ENCODE data around the gene WDR70.
"Not testable (repeated sequence)": the region's sequence is repeated elsewhere in the genome, so short reads cannot be mapped to it uniquely, and the experiment has no call there.

WDR70 gene

GRCh38 chr5:37615184-37615583 lies 236.1 kb downstream of the WDR70 start:
- H3K79me2 ChIP-seq (ENCODE audit: insufficient read depth, low read length) = no peaks in the 10 kb centered on the region
- no peaks in the 10 kb centered on the region for H3K27me3 ChIP-seq (ENCODE audit: insufficient read depth, low read length, poor library complexity, severe bottlenecking)
- no peak overlapping the region for H3K9ac ChIP-seq (ENCODE audit: low read depth, low read length, poor library complexity, severe bottlenecking)
- no peak overlapping the region for H3K4me3 ChIP-seq (ENCODE audit: low read length, poor library complexity, severe bottlenecking)
- H2AFZ ChIP-seq (ENCODE audit: low read length) = no peak overlapping the region
- no peaks in the 10 kb centered on the region for H4K20me1 ChIP-seq (ENCODE audit: insufficient read depth, low read length, poor library complexity, severe bottlenecking)
- H3F3A ChIP-seq (ENCODE audit: low read depth) = no peaks in the 10 kb centered on the region
- TF ChIP-seq EZH2phosphoT487 (IDR thresholded peaks at IDR 0.05; ENCODE audit: borderline replicate concordance) = no peak
- TF ChIP-seq CTCF (conservative IDR thresholded peaks at IDR 0.05; ENCODE audit: low read length) = no peak
- no peaks in the 10 kb centered on the region for H3K9me3 ChIP-seq (ENCODE audit: insufficient read depth, low read depth, low read length)
- H3K4me1 ChIP-seq (ENCODE audit: insufficient read depth, low read length, poor library complexity, severe bottlenecking) = no peaks in the 10 kb centered on the region
- no peak overlapping the region for H3K4me2 ChIP-seq (ENCODE audit: low read depth, low read length, poor library complexity, severe bottlenecking)
- H3K36me3 ChIP-seq (ENCODE audit: insufficient read depth, low read length) = 0 out of 2 replicates have a peak, but pooled peaks cover 3% of the 10 kb centered on the region
- H3K9me2 ChIP-seq (replicated peaks; ENCODE audit: low read depth, low read length) = no peaks in the 10 kb centered on the region

DNA sequence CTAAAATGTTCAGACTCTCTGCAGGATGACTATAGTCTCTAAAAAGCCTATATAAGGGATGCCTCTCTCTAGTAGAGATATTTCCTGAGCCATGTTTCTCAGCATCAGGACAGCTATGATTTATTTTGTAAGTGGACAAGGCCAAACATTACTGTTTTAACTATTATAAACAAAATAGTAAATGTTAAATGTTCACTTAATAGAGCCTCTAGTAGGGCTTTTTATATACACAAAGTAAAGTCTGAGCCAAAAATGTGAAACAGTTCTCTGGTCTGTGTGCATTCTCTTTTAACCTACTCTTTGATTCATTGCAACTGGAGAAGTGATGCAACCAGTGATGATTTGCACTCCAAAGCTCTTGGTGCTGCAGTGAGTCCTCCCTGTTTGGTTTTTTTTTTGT lies 240.2 kb downstream of the WDR70 start:
- Histone ChIP-seq H3K4me1 (ENCODE audit: insufficient read depth, low read length, poor library complexity, severe bottlenecking) (peaks cover 8% of the 10 kb centered on the region), H3K9me3 (ENCODE audit: insufficient read depth, low read depth, low read length) (no peaks in the 10 kb centered on the region; the same call in 1 of the 2 replicates)

DNA sequence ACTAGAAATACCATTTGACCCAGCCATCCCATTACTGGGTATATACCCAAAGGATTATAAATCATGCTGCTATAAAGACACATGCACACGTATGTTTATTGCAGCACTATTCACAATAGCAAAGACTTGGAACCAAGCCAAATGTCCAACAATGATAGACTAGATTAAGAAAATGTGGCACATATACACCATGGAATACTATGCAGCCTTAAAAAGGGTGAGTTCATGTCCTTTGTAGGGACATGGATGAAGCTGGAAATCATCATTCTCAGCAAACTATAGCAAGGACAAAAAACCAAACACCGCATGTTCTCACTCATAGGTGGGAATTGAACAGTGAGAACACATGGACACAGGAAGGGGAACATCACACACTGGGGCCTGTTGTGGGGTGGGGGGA lies 243.2 kb downstream of the WDR70 start:
- H3K9me3 ChIP-seq (ENCODE audit: insufficient read depth, low read depth, low read length); H3K36me3 ChIP-seq (ENCODE audit: insufficient read depth, low read length); H3K4me1 ChIP-seq (ENCODE audit: insufficient read depth, low read length, poor library complexity, severe bottlenecking); H3K79me2 ChIP-seq (ENCODE audit: insufficient read depth, low read length); H3K9ac ChIP-seq (ENCODE audit: low read depth, low read length, poor library complexity, severe bottlenecking); H3F3A ChIP-seq (ENCODE audit: low read depth); H2AFZ ChIP-seq (ENCODE audit: low read length); H4K20me1 ChIP-seq (ENCODE audit: insufficient read depth, low read length, poor library complexity, severe bottlenecking); H3K9me2 ChIP-seq (replicated peaks; ENCODE audit: low read depth, low read length); H3K4me2 ChIP-seq (ENCODE audit: low read depth, low read length, poor library complexity, severe bottlenecking); H3K4me3 ChIP-seq (ENCODE audit: low read length, poor library complexity, severe bottlenecking); H3K27me3 ChIP-seq (ENCODE audit: insufficient read depth, low read length, poor library complexity, severe bottlenecking): not testable (repeated sequence)

More for the DNA sequence above, 240.2 kb downstream of the WDR70 start:
- no peaks in the 10 kb centered on the region for H3K79me2 ChIP-seq (ENCODE audit: insufficient read depth, low read length)
- no peak overlapping the region for H3K4me3 ChIP-seq (ENCODE audit: low read length, poor library complexity, severe bottlenecking)
- H3K9ac ChIP-seq (ENCODE audit: low read depth, low read length, poor library complexity, severe bottlenecking) = no peak overlapping the region
- TF ChIP-seq CTCF (conservative IDR thresholded peaks at IDR 0.05; ENCODE audit: low read length) (no peak), EZH2phosphoT487 (IDR thresholded peaks at IDR 0.05; ENCODE audit: borderline replicate concordance) (no peak)
- H3K4me2 ChIP-seq (ENCODE audit: low read depth, low read length, poor library complexity, severe bottlenecking) = no peak overlapping the region
- H3K36me3 ChIP-seq (ENCODE audit: insufficient read depth, low read length) = no peaks in the 10 kb centered on the region
- peaks cover 2% of the 10 kb centered on the region; the same call in 1 of the 2 replicates for H3F3A ChIP-seq (ENCODE audit: low read depth)
- H4K20me1 ChIP-seq (ENCODE audit: insufficient read depth, low read length, poor library complexity, severe bottlenecking) = no peaks in the 10 kb centered on the region
- H3K27me3 ChIP-seq (ENCODE audit: insufficient read depth, low read length, poor library complexity, severe bottlenecking) = no peaks in the 10 kb centered on the region
- H2AFZ ChIP-seq (ENCODE audit: low read length) = no peak overlapping the region
- no peaks in the 10 kb centered on the region for H3K9me2 ChIP-seq (replicated peaks; ENCODE audit: low read depth, low read length)

- no peak overlapping the region for H3K9ac ChIP-seq (ENCODE audit: low read depth, low read length, poor library complexity, severe bottlenecking)
- H3F3A ChIP-seq (ENCODE audit: low read depth) = no peaks in the 10 kb centered on the region
- no peaks in the 10 kb centered on the region for H3K27me3 ChIP-seq (ENCODE audit: insufficient read depth, low read length, poor library complexity, severe bottlenecking)
- no peak overlapping the region for H3K4me3 ChIP-seq (ENCODE audit: low read length, poor library complexity, severe bottlenecking)
- no peak overlapping the region for H2AFZ ChIP-seq (ENCODE audit: low read length)
- no peaks in the 10 kb centered on the region for H3K9me2 ChIP-seq (replicated peaks; ENCODE audit: low read depth, low read length)
- H3K4me1 ChIP-seq (ENCODE audit: insufficient read depth, low read length, poor library complexity, severe bottlenecking) = no peaks in the 10 kb centered on the region
- H4K20me1 ChIP-seq (ENCODE audit: insufficient read depth, low read length, poor library complexity, severe bottlenecking) = no peaks in the 10 kb centered on the region
- H3K36me3 ChIP-seq (ENCODE audit: insufficient read depth, low read length) = no peaks in the 10 kb centered on the region
- no peak for TF ChIP-seq EZH2phosphoT487 (IDR thresholded peaks at IDR 0.05; ENCODE audit: borderline replicate concordance)
- TF ChIP-seq CTCF (conservative IDR thresholded peaks at IDR 0.05; ENCODE audit: low read length) = no peak
- no peaks in the 10 kb centered on the region for H3K79me2 ChIP-seq (ENCODE audit: insufficient read depth, low read length)
- H3K4me2 ChIP-seq (ENCODE audit: low read depth, low read length, poor library complexity, severe bottlenecking) = no peak overlapping the region
- H3K9me3 ChIP-seq (ENCODE audit: insufficient read depth, low read depth, low read length) = peaks cover 18% of the 10 kb centered on the region
Measured at GRCh38 chr5:37626266-37626665, 247.1 kb downstream of the WDR70 start.

All from Loucy (cell line).